Measurements from ENCODE around the gene SCARB1. TPM values are rescaled to one million over a fixed set of nuclear protein-coding genes. Genes with fewer than 3 reads are reported as not detected.
A peak's percentile ranks its signal among the peaks of the same experiment; 100 is the strongest.
"Not testable (repeated sequence)": the region's sequence is repeated elsewhere in the genome, so short reads cannot be mapped to it uniquely, and the experiment has no call there.

SCARB1 gene
- total RNA-seq = 25.8 and 27.1 TPM in 2 replicates

- H3K4me3 Mint-ChIP-seq (ENCODE audit: low read depth) = peak within 1 kb of the TSS; percentile 81
- DNase-seq (ENCODE audit: low spot score) = peak; percentile 69
- peaks cover 5% of the 10 kb centered on the region for H3K36me3 Mint-ChIP-seq (ENCODE audit: low read depth)
- peaks cover 3% of the 10 kb centered on the region for H3K27me3 Mint-ChIP-seq (ENCODE audit: low read depth)
- H3K4me1 Mint-ChIP-seq (ENCODE audit: low read depth) = peaks cover 18% of the 10 kb centered on the region
- intact Hi-C loops (cut with micrococcal nuclease) = loop anchor here (2.0 to 5.0 kb wide), 2 partner anchors 34 to 89 kb away; no protein-coding TSS in a partner anchor
- no peaks in the 10 kb centered on the region for H3K9me3 Mint-ChIP-seq
- peak within 1 kb of the TSS; percentile 88 for H3K27ac Mint-ChIP-seq
Observed at GRCh38 chr12:124863416-124864325, at the start of gene SCARB1. Gene SCARB1, minus strand, starts transcription at chr12:124863864. Its CDS starts 144 bp downstream, at chr12:124863720.

GRCh38 chr12:124912529-124913287, 49.0 kb upstream of the SCARB1 start:
- Mint-ChIP-seq H3K4me3 (ENCODE audit: low read depth) (peak overlapping the region; percentile 93), H3K4me1 (ENCODE audit: low read depth) (peaks cover 48% of the 10 kb centered on the region), H3K36me3 (ENCODE audit: low read depth) (peaks cover 41% of the 10 kb centered on the region)
- H3K9me3 Mint-ChIP-seq; DNase-seq (ENCODE audit: low spot score); intact Hi-C loops (cut with micrococcal nuclease); H3K27me3 Mint-ChIP-seq (ENCODE audit: low read depth); H3K27ac Mint-ChIP-seq: not testable (repeated sequence)

- H3K27ac Mint-ChIP-seq; intact Hi-C loops (cut with micrococcal nuclease); H3K27me3 Mint-ChIP-seq (ENCODE audit: low read depth); DNase-seq (ENCODE audit: low spot score); H3K9me3 Mint-ChIP-seq: not testable (repeated sequence)
- Mint-ChIP-seq H3K36me3 (ENCODE audit: low read depth) (peaks cover 41% of the 10 kb centered on the region), H3K4me1 (ENCODE audit: low read depth) (peaks cover 41% of the 10 kb centered on the region), H3K4me3 (ENCODE audit: low read depth) (peak overlapping the region; percentile 68)
Observed at GRCh38 chr12:124911521-124911920, 47.9 kb upstream of the SCARB1 start.

- intact Hi-C loops (cut with micrococcal nuclease) = no loop called here
- H3K27me3 Mint-ChIP-seq (ENCODE audit: low read depth) = no peaks in the 10 kb centered on the region
- H3K27ac Mint-ChIP-seq = peak overlapping the region; percentile 29
Observed at GRCh38 chr12:124910561-124911478, 47.2 kb upstream of the SCARB1 start.

GRCh38 chr12:124909831-124910560, 46.3 kb upstream of the SCARB1 start:
- no peaks in the 10 kb centered on the region for H3K27me3 Mint-ChIP-seq (ENCODE audit: low read depth)
- H3K4me3 Mint-ChIP-seq (ENCODE audit: low read depth) = no peak overlapping the region
- no peak for DNase-seq (ENCODE audit: low spot score)
- H3K4me1 Mint-ChIP-seq (ENCODE audit: low read depth) = peaks cover 37% of the 10 kb centered on the region
- intact Hi-C loops (cut with micrococcal nuclease) = no loop called here
- no peaks in the 10 kb centered on the region for H3K9me3 Mint-ChIP-seq
- peaks cover 41% of the 10 kb centered on the region for H3K36me3 Mint-ChIP-seq (ENCODE audit: low read depth)
- H3K27ac Mint-ChIP-seq = peak overlapping the region; percentile 31

More at GRCh38 chr12:124910561-124911478, 47.2 kb upstream of the SCARB1 start:
- Mint-ChIP-seq H3K4me1 (ENCODE audit: low read depth) (peaks cover 41% of the 10 kb centered on the region), H3K36me3 (ENCODE audit: low read depth) (peaks cover 41% of the 10 kb centered on the region), H3K4me3 (ENCODE audit: low read depth) (peak overlapping the region; percentile 68), H3K9me3 (no peaks in the 10 kb centered on the region)
- DNase-seq (ENCODE audit: low spot score) = no peak

GRCh38 chr12:124906606-124907261, 43.1 kb upstream of the SCARB1 start:
- Mint-ChIP-seq H3K27me3 (ENCODE audit: low read depth) (no peaks in the 10 kb centered on the region), H3K4me1 (ENCODE audit: low read depth) (peaks cover 24% of the 10 kb centered on the region), H3K27ac (peak overlapping the region; percentile 58), H3K4me3 (ENCODE audit: low read depth) (no peak overlapping the region), H3K36me3 (ENCODE audit: low read depth) (peaks cover 16% of the 10 kb centered on the region), H3K9me3 (no peaks in the 10 kb centered on the region)
- intact Hi-C loops (cut with micrococcal nuclease) = loop anchor here (1.0 to 2.0 kb wide), 3 partner anchors 34 to 870 kb away; no protein-coding TSS in a partner anchor
- DNase-seq (ENCODE audit: low spot score) = peak; percentile 83

GRCh38 chr12:124904306-124905098, 40.8 kb upstream of the SCARB1 start:
- DNase-seq (ENCODE audit: low spot score) = no peak
- Mint-ChIP-seq H3K9me3 (no peaks in the 10 kb centered on the region), H3K27ac (no peak overlapping the region), H3K4me3 (ENCODE audit: low read depth) (no peak overlapping the region), H3K27me3 (ENCODE audit: low read depth) (peaks cover 2% of the 10 kb centered on the region), H3K4me1 (ENCODE audit: low read depth) (peaks cover 7% of the 10 kb centered on the region), H3K36me3 (ENCODE audit: low read depth) (no peaks in the 10 kb centered on the region)
- intact Hi-C loops (cut with micrococcal nuclease) = no loop called here

- no peaks in the 10 kb centered on the region for H3K36me3 Mint-ChIP-seq (ENCODE audit: low read depth)
- H3K9me3 Mint-ChIP-seq = no peaks in the 10 kb centered on the region
- no peak for DNase-seq (ENCODE audit: low spot score)
- H3K4me3 Mint-ChIP-seq (ENCODE audit: low read depth) = no peak overlapping the region
- intact Hi-C loops (cut with micrococcal nuclease) = no loop called here
- peaks cover 2% of the 10 kb centered on the region for H3K27me3 Mint-ChIP-seq (ENCODE audit: low read depth)
- peaks cover 19% of the 10 kb centered on the region for H3K4me1 Mint-ChIP-seq (ENCODE audit: low read depth)
- no peak overlapping the region for H3K27ac Mint-ChIP-seq
Observed at GRCh38 chr12:124902916-124903315, 39.3 kb upstream of the SCARB1 start.

- H3K27ac Mint-ChIP-seq = no peak overlapping the region
- no peak for DNase-seq (ENCODE audit: low spot score)
Observed at GRCh38 chr12:124901003-124901402, 37.3 kb upstream of the SCARB1 start.

GRCh38 chr12:124900345-124900795, 36.7 kb upstream of the SCARB1 start:
- H3K36me3 Mint-ChIP-seq (ENCODE audit: low read depth); H3K9me3 Mint-ChIP-seq; H3K27me3 Mint-ChIP-seq (ENCODE audit: low read depth); DNase-seq (ENCODE audit: low spot score); H3K27ac Mint-ChIP-seq; H3K4me3 Mint-ChIP-seq (ENCODE audit: low read depth); intact Hi-C loops (cut with micrococcal nuclease): not testable (repeated sequence)
- H3K4me1 Mint-ChIP-seq (ENCODE audit: low read depth) = peaks cover 11% of the 10 kb centered on the region

More at GRCh38 chr12:124901003-124901402, 37.3 kb upstream of the SCARB1 start:
- Mint-ChIP-seq H3K4me3 (ENCODE audit: low read depth) (no peak overlapping the region), H3K9me3 (no peaks in the 10 kb centered on the region), H3K4me1 (ENCODE audit: low read depth) (peaks cover 13% of the 10 kb centered on the region), H3K36me3 (ENCODE audit: low read depth) (no peaks in the 10 kb centered on the region), H3K27me3 (ENCODE audit: low read depth) (peaks cover 2% of the 10 kb centered on the region)
- intact Hi-C loops (cut with micrococcal nuclease) = no loop called here
